ENCODE measurements around the gene CHD6. TPM values are rescaled to one million over a fixed set of nuclear protein-coding genes. Genes with fewer than 3 reads are reported as not detected.

The CHD6 gene
- total RNA-seq, 2 donors from 2014 or later: 40.9 to 72.0 TPM

DNA sequence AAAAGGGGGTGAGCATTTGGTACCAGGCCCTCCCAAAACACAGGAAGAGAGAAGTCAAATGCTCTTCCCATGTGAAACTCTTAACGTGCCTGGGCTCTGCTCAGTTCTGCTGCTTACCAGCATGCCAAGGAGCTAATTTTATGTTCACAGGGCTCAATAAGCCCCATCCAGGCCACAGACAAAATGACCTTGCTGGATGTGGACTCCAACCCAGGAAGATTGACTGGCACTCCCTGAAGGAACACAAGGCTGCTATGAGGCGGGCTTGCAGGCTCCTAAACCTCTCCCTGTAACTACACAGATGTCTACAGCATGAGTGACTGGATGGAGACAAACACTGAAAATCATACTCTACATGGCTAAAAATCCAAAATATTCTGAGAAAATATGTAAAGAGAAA, 50.6 kb downstream of the CHD6 start:
- no peaks in the 10 kb centered on the region for H3K27me3 ChIP-seq (replicated peaks; ENCODE audit: insufficient read depth)
- no peak overlapping the region for H3K27ac ChIP-seq
- H3K36me3 ChIP-seq: no peaks in the 10 kb centered on the region
- no peak for DNase-seq (ENCODE audit: low spot score)
- no peaks in the 10 kb centered on the region for H3K9me3 ChIP-seq
- intact Hi-C loops (cut with DNase I): no loop called here
- H3K4me3 ChIP-seq: no peak overlapping the region
- no peak for TF ChIP-seq POLR2A (IDR thresholded peaks at IDR 0.05)
- TF ChIP-seq POLR2AphosphoS5 (IDR thresholded peaks at IDR 0.05): no peak
- TF ChIP-seq, protein P1, sequence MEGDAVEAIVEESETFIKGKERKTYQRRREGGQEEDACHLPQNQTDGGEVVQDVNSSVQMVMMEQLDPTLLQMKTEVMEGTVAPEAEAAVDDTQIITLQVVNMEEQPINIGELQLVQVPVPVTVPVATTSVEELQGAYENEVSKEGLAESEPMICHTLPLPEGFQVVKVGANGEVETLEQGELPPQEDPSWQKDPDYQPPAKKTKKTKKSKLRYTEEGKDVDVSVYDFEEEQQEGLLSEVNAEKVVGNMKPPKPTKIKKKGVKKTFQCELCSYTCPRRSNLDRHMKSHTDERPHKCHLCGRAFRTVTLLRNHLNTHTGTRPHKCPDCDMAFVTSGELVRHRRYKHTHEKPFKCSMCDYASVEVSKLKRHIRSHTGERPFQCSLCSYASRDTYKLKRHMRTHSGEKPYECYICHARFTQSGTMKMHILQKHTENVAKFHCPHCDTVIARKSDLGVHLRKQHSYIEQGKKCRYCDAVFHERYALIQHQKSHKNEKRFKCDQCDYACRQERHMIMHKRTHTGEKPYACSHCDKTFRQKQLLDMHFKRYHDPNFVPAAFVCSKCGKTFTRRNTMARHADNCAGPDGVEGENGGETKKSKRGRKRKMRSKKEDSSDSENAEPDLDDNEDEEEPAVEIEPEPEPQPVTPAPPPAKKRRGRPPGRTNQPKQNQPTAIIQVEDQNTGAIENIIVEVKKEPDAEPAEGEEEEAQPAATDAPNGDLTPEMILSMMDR (IDR thresholded peaks at IDR 0.05): no peak
- H3K4me1 ChIP-seq (replicated peaks): peaks cover 2% of the 10 kb centered on the region
- 81% methylated on average over 2 of the region's 2 CpGs for WGBS

DNA sequence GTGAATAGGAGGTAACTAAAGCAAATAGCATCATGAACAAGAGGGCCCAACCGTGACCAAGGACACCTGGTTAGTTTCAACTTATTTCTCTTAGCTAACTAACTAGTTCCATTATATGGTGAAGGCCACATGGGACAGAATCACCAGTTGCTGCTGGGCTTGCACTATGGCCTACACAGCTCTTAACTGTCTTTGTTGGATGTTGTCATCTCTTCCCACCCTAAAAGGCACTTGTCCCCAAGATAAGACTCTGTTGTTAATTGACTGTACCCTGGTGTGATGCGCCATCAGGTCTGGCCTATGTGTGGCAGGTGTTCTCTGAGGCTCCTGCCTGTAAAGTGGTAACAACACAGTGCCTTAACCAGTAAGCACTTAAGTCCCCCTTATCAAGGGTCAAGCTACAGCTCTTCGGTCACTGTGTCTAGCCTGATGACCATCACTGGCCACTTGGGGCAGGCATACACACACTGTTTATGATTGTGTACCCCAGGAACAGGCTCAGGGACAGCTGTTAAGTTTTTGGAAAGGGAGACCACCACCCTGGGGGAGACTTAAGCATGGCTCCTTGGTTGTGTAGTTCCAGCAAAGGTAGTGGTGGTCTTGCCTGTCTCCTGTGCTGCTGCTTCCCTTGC, 51.2 kb downstream of the CHD6 start:
- Histone ChIP-seq H3K4me1 (replicated peaks) (no peaks in the 10 kb centered on the region), H3K27ac (no peak overlapping the region), H3K27me3 (replicated peaks; ENCODE audit: insufficient read depth) (no peaks in the 10 kb centered on the region), H3K4me3 (no peak overlapping the region), H3K9me3 (no peaks in the 10 kb centered on the region), H3K36me3 (no peaks in the 10 kb centered on the region)
- no peak for TF ChIP-seq POLR2A (IDR thresholded peaks at IDR 0.05)
- TF ChIP-seq, protein P1 (IDR thresholded peaks at IDR 0.05): no peak
- no peak for TF ChIP-seq POLR2AphosphoS5 (IDR thresholded peaks at IDR 0.05)
- intact Hi-C loops (cut with DNase I): no loop called here
- WGBS: 97% methylated on average over 3 of the region's 3 CpGs
- DNase-seq (ENCODE audit: low spot score): no peak

DNA sequence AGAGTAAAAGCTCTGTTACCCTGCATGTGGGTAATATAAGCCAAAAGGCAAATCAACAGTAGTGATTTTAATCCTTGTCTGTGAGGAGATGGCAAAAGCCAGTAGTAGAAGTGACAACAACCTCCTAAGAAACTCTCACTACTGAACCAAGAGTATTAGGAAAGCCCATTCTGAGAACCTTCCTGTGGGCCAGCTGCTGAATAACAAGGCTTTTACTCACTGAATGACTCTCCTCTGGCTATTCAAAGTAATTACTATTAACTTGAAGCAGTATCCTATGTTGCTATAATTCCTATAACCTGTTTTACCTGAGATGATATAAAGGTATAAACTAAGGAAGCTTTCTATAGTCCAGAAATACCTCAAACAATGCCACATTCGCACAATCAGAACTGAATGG, 55.1 kb downstream of the CHD6 start:
- H3K4me1 ChIP-seq (replicated peaks): no peaks in the 10 kb centered on the region
- H3K27me3 ChIP-seq (replicated peaks; ENCODE audit: insufficient read depth): no peaks in the 10 kb centered on the region
- no peaks in the 10 kb centered on the region for H3K36me3 ChIP-seq
- TF ChIP-seq POLR2A (IDR thresholded peaks at IDR 0.05) (no peak), POLR2AphosphoS5 (IDR thresholded peaks at IDR 0.05) (no peak)
- TF ChIP-seq, protein P1 (IDR thresholded peaks at IDR 0.05): no peak
- intact Hi-C loops (cut with DNase I): no loop called here
- H3K27ac ChIP-seq: no peak overlapping the region
- H3K9me3 ChIP-seq: no peaks in the 10 kb centered on the region
- DNase-seq (ENCODE audit: low spot score): no peak
- 95% methylated on average over 1 of the region's 1 CpG for WGBS
- no peak overlapping the region for H3K4me3 ChIP-seq

DNA sequence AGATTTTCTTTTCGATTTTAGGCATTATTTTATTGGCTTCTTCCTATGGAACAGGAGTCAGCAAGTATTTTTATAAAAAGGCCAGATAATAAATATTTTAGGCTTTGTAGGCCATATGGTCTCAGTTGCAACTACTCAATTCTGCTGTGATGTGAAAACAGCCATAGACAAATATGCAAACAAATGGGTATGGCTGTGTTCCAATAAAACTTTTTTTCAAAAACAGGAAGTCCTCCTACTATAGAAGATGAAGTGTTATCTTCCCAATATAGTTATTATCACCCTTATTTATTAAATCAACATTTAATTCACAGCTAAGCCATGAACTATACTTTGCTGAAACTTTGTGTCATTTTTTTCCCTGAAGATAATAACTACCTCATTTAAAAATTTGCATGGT, 57.2 kb downstream of the CHD6 start:
- no peaks in the 10 kb centered on the region for H3K36me3 ChIP-seq
- no peaks in the 10 kb centered on the region for H3K4me1 ChIP-seq (replicated peaks)
- WGBS: 72% methylated on average over 1 of the region's 1 CpG
- H3K27me3 ChIP-seq (replicated peaks; ENCODE audit: insufficient read depth): no peaks in the 10 kb centered on the region
- no peaks in the 10 kb centered on the region for H3K9me3 ChIP-seq
- intact Hi-C loops (cut with DNase I): no loop called here
- H3K4me3 ChIP-seq: no peak overlapping the region
- no peak overlapping the region for H3K27ac ChIP-seq
- TF ChIP-seq, protein P1 (IDR thresholded peaks at IDR 0.05): no peak
- TF ChIP-seq POLR2A (IDR thresholded peaks at IDR 0.05) (no peak), POLR2AphosphoS5 (IDR thresholded peaks at IDR 0.05) (no peak)
- no peak for DNase-seq (ENCODE audit: low spot score)

DNA sequence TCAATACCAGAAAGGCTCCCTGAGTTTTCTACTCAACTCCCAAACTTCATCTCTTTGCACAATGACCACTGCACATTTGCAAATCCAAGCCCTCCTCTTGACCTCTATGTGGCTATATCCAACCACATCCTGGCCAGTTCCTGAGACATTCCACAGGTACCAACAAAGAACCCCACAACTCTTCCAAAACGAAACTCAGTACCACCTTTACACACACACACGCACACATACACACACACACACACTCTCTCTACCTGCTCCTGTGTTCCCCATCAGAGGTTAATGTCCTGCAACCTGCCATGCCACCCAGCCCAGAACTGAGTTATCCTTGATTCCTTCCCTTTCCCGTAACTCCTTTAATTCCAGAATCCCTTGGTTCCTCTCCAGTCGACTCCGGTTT, 58.5 kb downstream of the CHD6 start:
- intact Hi-C loops (cut with DNase I): no loop called here
- TF ChIP-seq, protein P1 (IDR thresholded peaks at IDR 0.05): no peak
- no peak for TF ChIP-seq POLR2AphosphoS5 (IDR thresholded peaks at IDR 0.05)
- TF ChIP-seq POLR2A (IDR thresholded peaks at IDR 0.05): no peak
- H3K4me3 ChIP-seq: no peak overlapping the region
- no peak overlapping the region for H3K27ac ChIP-seq
- H3K36me3 ChIP-seq: no peaks in the 10 kb centered on the region
- H3K27me3 ChIP-seq (replicated peaks; ENCODE audit: insufficient read depth): no peaks in the 10 kb centered on the region
- H3K9me3 ChIP-seq: no peaks in the 10 kb centered on the region
- DNase-seq (ENCODE audit: low spot score): no peak
- 93% methylated on average over 5 of the region's 5 CpGs for WGBS
- H3K4me1 ChIP-seq (replicated peaks): no peaks in the 10 kb centered on the region

Data from prostate gland (tissue), 2 donors.